Measurements from ENCODE around the gene PCDH15. TPM values are rescaled to one million over a fixed set of nuclear protein-coding genes. Genes with fewer than 3 reads are reported as not detected.

Gene PCDH15
- total and polyA plus RNA-seq, 2 of the 8 experiments (the other 6 are each of a cell fraction or from before 2014, with no cell fraction given), result 0.11 TPM; not detected in 1

DNA sequence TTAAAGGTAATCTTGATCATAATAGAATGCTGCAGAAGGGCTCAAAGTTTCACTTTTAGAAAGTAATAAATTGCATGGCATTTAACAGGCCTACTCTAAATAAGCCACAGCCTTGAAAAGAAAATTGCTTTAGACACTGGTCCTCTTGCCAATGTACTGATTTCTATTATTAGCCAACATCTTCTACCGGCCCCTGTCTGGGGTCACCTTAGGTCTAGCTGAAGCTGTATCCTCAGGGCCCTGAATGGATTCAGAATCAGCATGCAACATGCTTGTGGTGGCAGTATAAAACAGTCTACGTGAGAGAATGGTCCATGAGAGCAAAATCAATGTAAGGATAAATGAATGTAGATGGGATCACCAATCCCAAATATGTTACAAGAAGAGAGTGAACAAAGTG is 541.9 kb downstream of the PCDH15 start:
- Histone ChIP-seq H3K4me1 (replicated peaks in 1 of 4; ENCODE audit: control insufficient read depth in 3 of 4, insufficient read depth in 4 of 4, low read length in 3 of 4) (no peaks in the 10 kb centered on the region), H3K36me3 (ENCODE audit: control insufficient read depth in 2 of 4, insufficient read depth in 4 of 4, low read length in 3 of 4) (no peaks in the 10 kb centered on the region), H3K4me3 (ENCODE audit: extremely low read depth in 1 of 4, insufficient read depth in 2 of 4, low read depth in 3 of 4, low read length in 4 of 4) (no peak overlapping the region), H2AFZ (ENCODE audit: low read length) (no peak overlapping the region), H3K4ac (replicated peaks; ENCODE audit: insufficient read length, low read depth, low read length) (no peak overlapping the region), H4K91ac (replicated peaks; ENCODE audit: insufficient read length, low read length) (no peak overlapping the region), H4K5ac (ENCODE audit: insufficient read length, low read depth, low read length) (no peak overlapping the region), H3K27ac (ENCODE audit: low read depth, low read length) (no peak overlapping the region), H2BK20ac (ENCODE audit: low read length) (no peak overlapping the region), H3K23ac (ENCODE audit: insufficient read length) (no peak overlapping the region), H3K9ac (replicated peaks in 1 of 4; ENCODE audit: extremely low read depth in 1 of 4, low read depth in 3 of 4, low read length in 3 of 4) (no peak overlapping the region), H3K79me2 (ENCODE audit: control insufficient read depth in 1 of 2, insufficient read depth in 2 of 2, low read length in 2 of 2) (no peaks in the 10 kb centered on the region), H2BK15ac (ENCODE audit: low read length) (no peak overlapping the region), H3K18ac (ENCODE audit: extremely low read depth, low read length) (no peak overlapping the region), H2BK5ac (ENCODE audit: low read depth, low read length) (no peak overlapping the region), H4K8ac (ENCODE audit: extremely low read depth, insufficient read depth, low read length) (no peak overlapping the region), H4K20me1 (replicated peaks in 1 of 2; ENCODE audit: control insufficient read depth in 1 of 2, insufficient read depth in 2 of 2, low read length in 2 of 2) (no peaks in the 10 kb centered on the region), H3K79me1 (ENCODE audit: low read depth, low read length) (no peaks in the 10 kb centered on the region), H3K56ac (replicated peaks; ENCODE audit: insufficient read length, low read depth, low read length) (no peak overlapping the region), H2BK120ac (replicated peaks; ENCODE audit: low read depth, low read length) (no peak overlapping the region), H2AK5ac (ENCODE audit: low read depth, low read length) (no peak overlapping the region), H2BK12ac (ENCODE audit: low read depth, low read length) (no peak overlapping the region), H3K27me3 (replicated peaks in 1 of 4; ENCODE audit: control insufficient read depth in 3 of 4, extremely low read depth in 1 of 4, insufficient read depth in 3 of 4, low read length in 3 of 4) (no peaks in the 10 kb centered on the region), H3K23me2 (ENCODE audit: low read depth, low read length) (no peaks in the 10 kb centered on the region), H3K4me2 (ENCODE audit: insufficient read depth in 1 of 2, low read depth in 2 of 2, low read length in 2 of 2) (no peak overlapping the region), H3K9me3 (ENCODE audit: insufficient read depth in 2 of 2, low read depth in 1 of 2, low read length in 1 of 2) (no peaks in the 10 kb centered on the region), H3K14ac (ENCODE audit: insufficient read length) (no peak overlapping the region)
- FAIRE-seq, result no peak
- ChIA-PET POLR2A (ENCODE audit: partially characterized antibody) (no interaction called here), CTCF (ENCODE audit: partially characterized antibody) (no interaction called here)
- no peak for DNase-seq (ENCODE audit: low read depth in 1 of 2, low spot score in 2 of 2)
- 88% methylated on average over 2 of the region's 2 CpGs; no CpG with 5 or more reads in 1 of the 2 experiments for WGBS, 2 experiments (ENCODE audit: extremely low coverage in 1 of 2, insufficient coverage in 1 of 2, insufficient read length in 1 of 2, insufficient replicate concordance in 2 of 2, low coverage in 1 of 2, low lambda C conversion rate in 2 of 2, missing lambda C conversion rate in 1 of 2)
- TF ChIP-seq, protein P1, sequence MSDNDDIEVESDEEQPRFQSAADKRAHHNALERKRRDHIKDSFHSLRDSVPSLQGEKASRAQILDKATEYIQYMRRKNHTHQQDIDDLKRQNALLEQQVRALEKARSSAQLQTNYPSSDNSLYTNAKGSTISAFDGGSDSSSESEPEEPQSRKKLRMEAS (IDR thresholded peaks at IDR 0.05), result no peak
- TF ChIP-seq GABPA (IDR thresholded peaks at IDR 0.05; ENCODE audit: borderline replicate concordance, insufficient read depth, low read length) (no peak), ZNF274 (IDR thresholded peaks at IDR 0.05; ENCODE audit: borderline replicate concordance, extremely low read depth, low read length) (no peak), SP2 (IDR thresholded peaks at IDR 0.05; ENCODE audit: low read length) (no peak), KDM4A (IDR thresholded peaks at IDR 0.05; ENCODE audit: low read depth, low read length, severe bottlenecking) (no peak), SAP30 (IDR thresholded peaks at IDR 0.05; ENCODE audit: insufficient read depth, insufficient replicate concordance, low read length) (no peak), SUZ12 (IDR thresholded peaks at IDR 0.05; ENCODE audit: low read length) (no peak), TBP (IDR thresholded peaks at IDR 0.05; ENCODE audit: low read depth, low read length) (no peak), SIN3A (conservative IDR thresholded peaks at IDR 0.05 in 1 of 2, IDR thresholded peaks at IDR 0.05 in 1 of 2; ENCODE audit: low read depth in 1 of 2, low read length in 2 of 2) (no peak), CREB1 (IDR thresholded peaks at IDR 0.05) (no peak), CHD2 (IDR thresholded peaks at IDR 0.05; ENCODE audit: low read length) (no peak), SIX5 (IDR thresholded peaks at IDR 0.05; ENCODE audit: low read depth, low read length) (no peak), GTF2F1 (IDR thresholded peaks at IDR 0.05; ENCODE audit: borderline replicate concordance, low read depth, low read length) (no peak)
- TF ChIP-seq, protein P2, sequence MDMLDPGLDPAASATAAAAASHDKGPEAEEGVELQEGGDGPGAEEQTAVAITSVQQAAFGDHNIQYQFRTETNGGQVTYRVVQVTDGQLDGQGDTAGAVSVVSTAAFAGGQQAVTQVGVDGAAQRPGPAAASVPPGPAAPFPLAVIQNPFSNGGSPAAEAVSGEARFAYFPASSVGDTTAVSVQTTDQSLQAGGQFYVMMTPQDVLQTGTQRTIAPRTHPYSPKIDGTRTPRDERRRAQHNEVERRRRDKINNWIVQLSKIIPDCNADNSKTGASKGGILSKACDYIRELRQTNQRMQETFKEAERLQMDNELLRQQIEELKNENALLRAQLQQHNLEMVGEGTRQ (IDR thresholded peaks at IDR 0.05; ENCODE audit: low read length), result no peak
